Forelimb muscle (tissue), 1 donor: ENCODE measurements around the gene MTMR11. TPM values are rescaled to one million over a fixed set of nuclear protein-coding genes. Genes with fewer than 3 reads are reported as not detected.

Experiments used
- DNase-seq: peaks from one replicate; pipeline ENCODE4 v3.0.0-alpha.2; 2013; ENCODE audit warnings: low read depth
- polyA plus RNA-seq: library from polyadenylated mRNA; unstranded; fragments of 120-200 nt; gene quantifications from one replicate; pipeline ENCODE4 v1.2.1, GENCODE V29; 2013; ENCODE audit not compliant: insufficient read length

MTMR11 gene
- polyA plus RNA-seq, 1 donor: 16.5 TPM

DNA sequence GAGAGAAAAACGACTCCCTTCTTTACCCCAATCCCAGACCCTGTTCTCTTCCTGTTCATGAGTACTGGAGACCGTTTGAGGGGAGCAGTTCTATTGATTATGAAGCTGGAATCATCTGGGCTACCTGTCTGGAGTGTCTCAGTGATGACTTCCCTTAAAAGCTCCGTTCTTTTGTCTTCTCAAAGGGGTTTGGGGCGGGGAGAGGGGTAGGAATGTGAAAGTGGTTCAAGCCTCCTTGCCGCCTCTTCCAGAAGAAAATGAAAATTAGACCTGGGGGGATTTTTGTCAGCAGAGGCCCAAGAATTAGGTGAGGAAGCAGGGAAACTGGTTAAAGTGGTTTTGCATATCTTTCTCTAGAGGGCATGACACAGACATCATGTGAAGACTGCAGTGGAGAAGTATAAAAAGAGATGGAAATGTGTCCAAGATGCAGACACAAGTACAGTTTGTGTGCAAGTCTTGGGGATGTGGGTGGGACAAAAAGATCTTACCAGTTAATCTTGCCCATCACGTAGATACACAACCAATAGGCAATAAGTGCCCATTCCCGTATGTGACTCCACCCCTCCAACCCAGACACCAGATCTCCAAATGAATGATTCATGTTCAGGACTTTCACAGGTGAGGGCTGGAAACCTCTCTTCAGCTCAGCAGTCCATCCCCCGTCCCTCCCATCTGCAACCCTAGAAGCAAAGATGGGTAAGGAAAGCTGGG lies 470 bp upstream of the MTMR11 start:
- no peak for DNase-seq

GRCh38 chr1:149934356-149934755 lies 2.3 kb downstream of the MTMR11 start:
- DNase-seq: no peak

DNA sequence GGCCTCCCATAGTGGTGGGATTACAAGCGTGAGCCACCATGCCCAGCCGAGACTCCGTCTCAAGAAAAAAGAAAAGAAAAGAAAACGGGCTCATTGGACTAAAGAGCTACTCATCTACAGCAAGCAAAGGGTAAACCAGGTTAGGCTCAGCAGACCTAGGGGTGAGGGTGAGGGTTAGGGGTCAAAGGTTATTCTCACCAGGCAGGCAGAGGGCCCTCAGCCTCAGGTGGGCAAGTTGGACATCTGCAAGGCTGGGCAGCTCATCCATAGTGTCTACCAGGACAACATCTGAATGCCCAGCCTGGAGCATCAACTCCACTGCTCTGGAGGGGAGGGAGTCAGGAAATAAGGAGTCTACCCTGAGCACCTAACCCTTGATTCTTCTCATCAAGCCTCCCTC lies 3.5 kb downstream of the MTMR11 start:
- no peak for DNase-seq

DNA sequence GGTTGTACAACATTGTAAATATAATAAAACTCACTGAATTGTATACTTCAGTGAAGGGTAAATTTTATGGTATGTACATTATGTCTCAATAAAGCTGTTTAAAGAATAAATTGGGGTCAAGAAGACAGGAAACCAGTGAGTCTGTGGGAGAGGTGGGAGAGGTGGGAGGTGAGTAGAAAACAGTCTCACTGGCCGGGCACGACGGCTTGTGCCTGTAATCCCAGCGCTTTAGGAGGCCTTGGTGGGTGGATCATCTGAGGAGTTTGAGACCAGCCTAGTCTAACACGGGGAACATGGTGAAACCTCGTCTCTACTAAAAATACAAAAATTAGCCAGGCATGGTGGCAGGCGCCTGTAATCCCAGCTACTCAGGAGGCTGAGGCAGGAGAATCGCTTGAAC lies 4.2 kb downstream of the MTMR11 start:
- DNase-seq: no peak

GRCh38 chr1:149931212-149931790 lies 5.4 kb downstream of the MTMR11 start:
- no peak for DNase-seq

DNA sequence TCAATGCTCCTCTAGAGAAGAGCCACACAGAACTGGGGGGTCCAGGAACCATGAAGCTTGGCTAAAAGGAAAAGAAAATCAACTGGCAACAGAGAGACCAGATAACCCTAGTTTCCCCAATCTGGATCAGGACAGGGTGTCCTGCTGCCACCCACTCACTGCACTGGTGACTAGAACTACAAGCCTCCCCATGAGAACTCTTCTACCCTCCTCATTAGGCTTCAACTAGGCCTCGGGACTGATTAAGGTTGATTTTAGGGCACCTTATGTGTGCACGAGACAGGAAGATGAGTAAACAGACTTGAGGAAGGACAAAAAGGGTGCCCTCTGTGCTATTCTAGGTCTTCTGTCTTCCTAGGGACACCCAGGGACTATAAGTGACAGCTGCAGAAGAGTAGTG lies 6.8 kb downstream of the MTMR11 start:
- no peak for DNase-seq

DNA sequence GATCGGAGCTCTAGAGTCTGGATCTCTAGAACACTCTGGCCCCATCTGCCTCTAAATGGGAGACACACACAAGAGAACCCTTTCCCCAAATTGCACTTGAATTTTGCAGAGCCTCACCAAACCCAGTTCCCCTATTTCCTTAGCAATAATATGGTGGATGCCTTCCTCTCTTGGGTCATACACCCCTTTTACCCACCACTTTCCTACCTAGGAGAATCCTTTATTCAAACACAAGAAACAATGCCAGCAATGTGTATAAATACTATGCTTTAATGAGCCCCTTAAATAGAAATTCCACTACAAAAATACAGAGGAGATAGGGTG lies 8.3 kb downstream of the MTMR11 start:
- DNase-seq: no peak

DNA sequence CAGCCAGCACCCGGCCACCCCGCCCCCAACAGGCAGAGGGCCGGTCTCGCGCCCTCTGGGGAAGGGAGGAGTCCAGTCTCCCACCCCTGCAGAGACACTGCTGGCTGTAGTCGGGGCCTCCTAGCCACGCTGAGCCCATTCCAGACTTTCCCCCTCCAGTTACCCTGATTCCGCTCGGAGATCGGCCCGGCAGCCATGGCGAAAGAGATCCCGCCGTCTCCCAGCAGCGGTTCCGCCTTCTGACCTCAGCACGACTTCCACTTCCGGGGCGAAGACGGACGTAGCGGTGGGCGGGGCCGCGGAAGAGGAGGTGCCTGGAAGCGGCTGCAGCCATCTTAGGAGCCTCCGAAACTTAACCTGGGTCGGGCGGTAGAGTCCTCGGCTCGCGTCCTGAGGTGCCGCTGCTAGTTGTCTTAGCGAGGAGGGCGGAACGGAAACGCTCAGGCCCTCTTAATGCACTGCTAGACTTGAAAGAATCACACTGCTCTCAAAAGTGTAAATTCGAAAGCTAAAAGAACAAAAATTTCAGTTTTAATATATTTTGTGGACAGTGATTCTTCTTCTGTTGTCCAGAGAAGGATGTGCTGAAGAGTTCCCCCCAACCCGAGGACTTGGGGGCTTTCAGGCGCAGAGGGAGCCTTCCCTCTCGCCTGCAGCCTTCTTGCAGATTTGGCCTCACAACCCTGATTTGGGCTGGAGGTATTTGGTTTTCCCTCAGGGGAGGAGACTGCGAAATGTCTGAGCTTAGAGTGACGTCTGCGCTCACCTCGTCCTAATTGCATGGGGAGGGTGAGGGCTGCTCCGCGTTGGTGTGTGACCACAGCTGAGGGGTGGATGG lies 8.9 kb downstream of the MTMR11 start, which contains the start of gene SF3B4:
Gene SF3B4 (minus strand): TSS at position 241 of the 838 bp plus-strand sequence. CDS start 44 bp downstream, at position 197.
- DNase-seq: peak; percentile 88

DNA sequence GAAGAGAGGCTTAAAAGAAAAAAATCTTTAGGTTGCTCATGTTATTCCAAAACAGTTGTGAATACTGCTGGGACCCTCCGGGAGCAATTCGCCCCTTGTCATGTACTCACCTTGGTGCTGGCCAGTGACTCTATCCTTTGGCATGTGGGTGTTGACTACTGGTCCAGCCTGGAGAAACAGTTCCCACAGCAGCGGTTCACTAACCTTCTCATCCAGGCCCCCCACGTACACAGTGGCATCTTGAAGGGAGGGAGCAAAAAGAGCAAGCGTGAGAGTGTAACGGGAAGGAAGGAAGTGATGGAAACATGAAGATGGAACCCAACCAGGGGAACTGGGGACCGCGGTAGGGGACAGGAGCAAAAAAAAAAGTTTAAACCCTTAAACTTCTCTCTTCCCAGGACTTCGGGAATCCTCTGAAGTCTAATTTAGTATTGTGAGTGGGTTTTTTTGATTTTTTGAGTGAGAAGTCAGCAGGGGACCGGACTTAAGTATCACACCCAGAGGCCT lies 9.6 kb downstream of the MTMR11 start:
- DNase-seq: no peak

DNA sequence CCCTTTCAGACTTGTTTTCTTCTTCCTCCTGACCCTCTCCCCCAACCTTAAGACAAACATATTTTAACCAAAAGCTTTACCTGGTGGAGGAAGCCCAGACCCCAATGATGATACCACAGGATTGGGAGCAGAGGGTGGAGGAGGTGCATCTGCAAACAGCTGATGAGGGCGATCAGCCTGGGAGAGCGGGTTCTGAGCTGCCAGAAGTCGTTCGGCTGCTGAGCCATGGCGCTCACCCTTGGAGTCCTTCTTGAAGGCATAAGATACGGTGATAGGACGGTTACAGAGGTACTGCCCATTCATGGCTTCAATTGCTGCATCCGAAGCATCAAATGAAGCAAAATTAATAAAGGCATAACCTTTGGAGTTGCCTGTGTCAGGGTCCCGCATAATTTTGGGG lies 10.4 kb downstream of the MTMR11 start:
- no peak for DNase-seq

GRCh38 chr1:149925751-149926150 lies 10.9 kb downstream of the MTMR11 start:
- DNase-seq: no peak

- no peak for DNase-seq
These were observed 11.3 kb downstream of the MTMR11 start for GRCh38 chr1:149925345-149925744.

- DNase-seq: no peak
These were observed 13.1 kb downstream of the MTMR11 start for GRCh38 chr1:149923626-149924025.

- DNase-seq: no peak
These were observed 19.0 kb downstream of the MTMR11 start, which contains the start of gene SV2A for GRCh38 chr1:149917571-149918144. Gene SV2A, minus strand, starts transcription at chr1:149917844. Its CDS starts 4,004 bp downstream, at chr1:149913840.

- DNase-seq: no peak
These were observed 19.8 kb downstream of the MTMR11 start for GRCh38 chr1:149916898-149917252.

DNA sequence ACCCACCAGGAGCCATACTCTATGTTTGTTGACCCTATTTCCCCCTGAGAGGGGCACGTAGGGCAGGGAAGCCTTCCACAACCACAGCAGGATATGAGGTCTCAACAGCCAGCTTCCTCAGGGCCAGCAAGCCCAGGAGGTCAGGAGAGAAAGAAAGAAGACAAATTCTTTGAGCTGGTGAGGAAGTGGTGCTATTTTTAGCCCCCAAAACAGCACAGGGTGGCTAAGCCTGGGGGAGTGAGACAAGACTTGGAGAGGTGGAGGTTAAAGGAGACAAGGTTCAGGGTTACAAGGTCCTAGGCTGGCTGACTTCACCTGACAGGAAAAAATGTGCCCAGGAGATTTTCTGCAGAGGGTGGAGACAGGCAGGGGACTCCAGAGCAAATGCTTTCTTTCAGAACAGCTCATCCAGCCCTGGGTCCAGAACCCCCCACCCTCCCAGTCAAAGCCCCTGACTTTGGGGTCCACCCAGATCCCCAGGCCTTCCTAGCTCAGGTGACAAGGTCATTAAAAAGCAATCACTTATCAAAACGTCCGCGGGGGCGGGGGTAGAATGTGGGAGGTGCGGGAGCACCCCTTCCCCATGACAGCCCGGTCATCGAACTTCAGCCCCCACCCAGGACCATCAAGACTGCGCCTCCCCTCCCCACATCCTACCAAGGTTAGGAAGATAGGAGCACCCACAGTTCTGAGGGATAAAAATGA lies 20.3 kb downstream of the MTMR11 start:
- DNase-seq: no peak

- DNase-seq: no peak
These were observed 21.1 kb downstream of the MTMR11 start for GRCh38 chr1:149915429-149916192.

DNA sequence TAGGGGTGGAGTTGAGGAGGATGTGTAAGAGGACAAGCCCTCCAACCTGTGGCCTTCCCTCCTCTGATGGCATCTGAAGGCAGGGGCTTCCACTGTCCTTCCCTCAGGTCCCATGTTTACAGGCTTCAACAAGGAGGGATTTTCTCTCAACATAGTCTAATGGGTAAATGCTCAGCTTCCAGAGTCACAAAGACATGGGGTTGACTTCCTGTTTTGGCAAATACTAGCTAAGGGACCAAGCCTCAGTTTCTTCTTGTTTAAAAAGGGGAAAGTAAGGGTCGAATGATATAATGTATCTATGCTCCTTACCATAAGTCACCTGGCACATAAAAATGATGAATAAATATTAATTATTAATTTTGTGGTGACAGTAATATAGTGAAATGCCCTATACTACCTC lies 22.1 kb downstream of the MTMR11 start:
- DNase-seq: no peak

DNA sequence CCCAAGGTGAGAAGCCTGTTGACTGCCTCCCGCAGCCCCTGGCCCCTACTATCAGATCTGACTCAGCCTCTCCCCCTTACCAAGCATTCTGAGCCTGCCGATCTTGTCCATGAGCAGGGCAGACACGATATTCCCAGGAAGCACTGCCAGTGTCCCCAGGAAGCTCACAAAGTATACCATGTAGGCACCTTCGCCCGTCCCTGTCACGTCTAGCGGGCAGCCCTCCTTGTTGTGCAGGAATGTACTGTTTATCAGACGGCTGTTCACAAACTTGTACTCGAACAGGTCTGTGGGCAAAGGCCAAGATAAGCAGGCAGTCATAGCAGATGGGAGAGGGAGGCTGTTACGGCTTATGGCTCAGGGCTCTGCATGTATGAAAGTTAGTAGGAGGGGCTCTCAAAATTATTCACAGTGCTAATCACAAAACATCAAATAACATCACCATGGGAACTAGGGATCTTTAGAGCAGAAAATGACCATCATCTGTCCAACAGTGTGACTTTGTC lies 30.1 kb downstream of the MTMR11 start:
- no peak for DNase-seq

GRCh38 chr1:149903836-149904491 lies 32.7 kb downstream of the MTMR11 start:
- no peak for DNase-seq
